NCI-H1092 treated with DMSO at 0.1 percent for 48 hours (cell line): ENCODE results near the gene RASA2.
A peak's percentile ranks its signal among the peaks of the same experiment; 100 is the strongest.

Experiments
- DNase-seq: peaks from one replicate; lab custom pipeline; 2025; lab: John Stamatoyannopoulos, UW

RASA2 gene

GRCh38 chr3:141646760-141647561 is 160.1 kb downstream of the RASA2 start:
- no peak for DNase-seq

GRCh38 chr3:141647562-141647915 is 160.7 kb downstream of the RASA2 start:
- DNase-seq: no peak

DNA sequence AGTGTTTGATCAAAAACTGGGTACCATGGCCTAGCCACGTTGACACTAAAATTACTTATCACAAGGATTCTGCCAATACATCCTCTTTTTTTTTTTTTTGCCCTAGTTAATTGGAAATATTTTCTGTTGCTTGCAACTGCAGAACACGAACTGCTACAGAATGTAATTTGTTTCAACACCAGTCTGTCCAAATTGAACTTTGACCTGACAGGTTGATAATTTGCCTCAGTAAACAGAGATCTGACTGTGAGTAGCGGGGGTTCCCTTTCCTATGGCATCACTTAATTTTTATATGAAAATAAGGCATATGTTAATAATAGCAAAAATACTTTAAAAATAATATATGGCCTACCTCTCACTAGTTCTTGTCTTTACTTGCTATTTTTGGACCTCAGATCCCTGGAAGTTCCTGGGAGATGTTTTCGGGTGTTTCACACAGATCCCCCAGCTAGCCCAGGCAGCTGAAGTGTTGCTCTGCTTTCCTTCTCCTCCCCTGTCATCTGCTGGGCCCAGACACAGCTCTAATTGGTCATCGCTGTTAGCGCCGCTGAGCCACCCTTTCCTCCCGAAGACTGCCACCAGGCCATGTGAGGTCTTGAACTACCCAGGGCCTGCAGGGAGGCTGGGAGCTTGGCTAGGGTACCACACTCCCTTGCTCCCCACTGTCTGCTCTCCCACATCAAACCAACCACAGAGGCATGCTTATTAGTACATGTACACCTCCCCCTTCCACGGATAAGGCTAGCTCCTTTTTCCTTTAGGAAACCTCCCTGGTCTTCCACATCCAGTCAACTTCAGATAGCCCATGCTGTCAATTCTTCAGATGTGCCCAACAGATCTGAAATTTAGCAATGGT is 161.5 kb downstream of the RASA2 start:
- DNase-seq: no peak

GRCh38 chr3:141649871-141650270 is 163.0 kb downstream of the RASA2 start:
- DNase-seq: no peak

DNA sequence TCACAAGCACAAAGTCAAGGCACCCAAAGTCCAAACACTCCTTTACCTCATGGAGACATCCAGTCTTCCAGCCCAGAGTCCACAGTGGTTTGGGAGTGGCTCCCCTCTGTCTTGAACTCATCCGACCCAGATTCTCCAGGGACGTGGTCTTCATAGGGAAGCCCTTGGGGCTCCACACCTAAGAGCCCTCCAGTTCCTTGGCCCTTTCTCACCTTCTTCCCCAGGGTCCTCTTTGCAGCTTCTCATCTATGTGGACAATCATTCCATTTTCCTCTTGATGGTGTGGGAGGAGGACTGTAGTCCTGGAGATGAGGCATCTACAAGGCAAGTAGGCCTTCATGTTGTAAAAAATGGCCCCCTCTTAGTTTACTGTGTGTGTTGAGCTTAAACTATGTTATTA is 164.0 kb downstream of the RASA2 start:
- DNase-seq: no peak

DNA sequence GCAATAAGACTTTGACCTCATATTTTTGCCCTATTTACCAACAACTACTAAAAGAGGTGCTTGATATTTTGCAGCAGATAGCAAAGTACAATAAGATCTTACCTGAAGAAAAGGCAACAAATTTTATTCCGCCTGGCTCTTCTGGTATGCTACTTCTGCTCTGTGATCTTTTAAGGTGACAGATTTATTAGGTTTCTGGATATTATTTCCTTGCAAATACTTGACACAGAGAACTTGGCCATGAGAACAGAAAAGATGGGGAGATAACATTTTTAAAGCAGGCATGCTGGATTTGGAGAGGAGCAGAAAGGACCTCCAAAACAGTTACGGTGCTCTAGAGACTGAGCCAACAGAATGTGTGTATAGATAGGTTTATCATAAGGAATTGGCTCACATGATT is 164.6 kb downstream of the RASA2 start:
- no peak for DNase-seq

GRCh38 chr3:141652349-141652748 is 165.5 kb downstream of the RASA2 start:
- no peak for DNase-seq

GRCh38 chr3:141653847-141654246 is 167.0 kb downstream of the RASA2 start:
- no peak for DNase-seq

DNA sequence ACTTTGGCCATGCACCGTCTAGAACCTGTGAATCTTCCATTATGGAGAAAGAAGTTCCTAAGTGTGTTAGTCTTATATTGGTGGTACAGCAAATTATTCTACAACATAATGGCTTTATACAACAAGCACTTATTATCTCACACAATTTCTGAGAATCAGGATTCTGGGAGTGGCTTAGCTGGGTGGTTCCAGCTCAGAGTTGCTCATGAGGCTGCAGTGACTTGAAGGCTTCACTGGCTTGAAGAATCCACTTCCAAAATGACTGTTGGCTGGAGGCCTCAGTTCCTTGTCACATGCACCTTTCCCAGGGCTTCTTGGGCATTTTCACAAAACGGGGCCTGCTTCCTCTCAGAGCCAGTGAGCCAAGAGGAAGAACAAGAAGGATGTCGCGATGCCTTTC is 169.0 kb downstream of the RASA2 start:
- no peak for DNase-seq

DNA sequence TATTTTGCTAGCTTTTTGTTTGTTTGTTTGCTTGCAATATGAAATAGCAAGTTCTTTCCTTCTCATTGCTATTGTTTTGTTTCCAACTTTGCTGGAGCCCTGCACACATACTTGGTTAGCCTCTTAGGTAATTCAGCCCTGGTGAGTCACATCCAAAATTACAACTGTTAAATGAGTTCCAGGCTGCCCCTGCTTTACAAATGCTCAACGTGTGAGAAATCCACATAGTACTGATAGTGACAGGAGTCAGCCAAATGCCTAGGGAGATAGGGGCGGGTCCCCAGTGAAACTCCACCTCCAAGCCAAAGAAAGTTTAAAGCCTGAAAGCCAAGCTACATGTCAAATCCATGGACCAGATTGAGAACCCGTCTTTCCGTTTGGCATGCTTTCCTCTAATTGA is 169.9 kb downstream of the RASA2 start:
- DNase-seq: no peak

GRCh38 chr3:141657516-141657915 is 170.7 kb downstream of the RASA2 start:
- no peak for DNase-seq

- peak; percentile 70 for DNase-seq
These were observed 173.2 kb downstream of the RASA2 start for GRCh38 chr3:141659821-141660613.

DNA sequence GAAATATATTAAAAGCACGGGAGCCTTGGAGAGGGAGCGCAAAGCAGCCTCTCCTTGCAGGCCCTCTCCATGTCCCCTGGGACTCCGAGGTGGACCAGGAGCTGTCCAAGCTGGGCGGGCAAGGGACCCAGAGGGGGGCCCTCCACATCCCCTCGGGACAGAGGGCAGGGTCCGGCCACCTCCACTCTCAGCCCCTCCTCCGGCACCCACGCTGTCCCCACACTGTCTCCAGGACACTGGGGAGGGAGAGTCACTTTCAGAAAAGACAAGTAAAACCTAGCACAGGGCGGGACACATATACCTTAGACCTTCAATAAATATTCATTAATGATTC is 173.8 kb downstream of the RASA2 start:
- DNase-seq: no peak

- no peak for DNase-seq
These were observed 174.7 kb downstream of the RASA2 start for GRCh38 chr3:141661229-141662196.

- no peak for DNase-seq
These were observed 177.2 kb downstream of the RASA2 start for GRCh38 chr3:141663993-141664392.
